ENCODE measurements around the gene SYNE2.

The SYNE2 gene

GRCh38 chr14:63895510-63895909, 42.7 kb downstream of the SYNE2 start:
- Histone ChIP-seq H3K27ac (no peak overlapping the region), H3K4me3 (ENCODE audit: low read depth, low read length) (no peak overlapping the region), H3K36me3 (replicated peaks) (no peaks in the 10 kb centered on the region), H3K27me3 (replicated peaks) (no peaks in the 10 kb centered on the region)
- no peak for DNase-seq
- no peak for TF ChIP-seq CTCF (IDR thresholded peaks at IDR 0.05; ENCODE audit: low read depth, low read length, missing control alignments)
- in situ Hi-C loops (cut with HindIII; ENCODE audit: low pct_ligation_motif_present, low sequenced_read_pairs) = no loop called here

- TF ChIP-seq CTCF (IDR thresholded peaks at IDR 0.05; ENCODE audit: low read depth, low read length, missing control alignments) = no peak
- Histone ChIP-seq H3K27me3 (replicated peaks) (no peaks in the 10 kb centered on the region), H3K4me3 (ENCODE audit: low read depth, low read length) (no peak overlapping the region), H3K36me3 (replicated peaks) (no peaks in the 10 kb centered on the region), H3K27ac (peak overlapping the region; percentile 61)
- peak; percentile 84 for DNase-seq
- in situ Hi-C loops (cut with HindIII; ENCODE audit: low pct_ligation_motif_present, low sequenced_read_pairs) = no loop called here
Measured at GRCh38 chr14:63896278-63896720, 43.5 kb downstream of the SYNE2 start.

GRCh38 chr14:63897721-63898163, 44.9 kb downstream of the SYNE2 start:
- no peak for DNase-seq
- Histone ChIP-seq H3K4me3 (ENCODE audit: low read depth, low read length) (no peak overlapping the region), H3K27me3 (replicated peaks) (no peaks in the 10 kb centered on the region), H3K36me3 (replicated peaks) (no peaks in the 10 kb centered on the region), H3K27ac (peak overlapping the region; percentile 73)
- TF ChIP-seq CTCF (IDR thresholded peaks at IDR 0.05; ENCODE audit: low read depth, low read length, missing control alignments) = no peak
- in situ Hi-C loops (cut with HindIII; ENCODE audit: low pct_ligation_motif_present, low sequenced_read_pairs) = no loop called here

GRCh38 chr14:63899953-63900352, 47.1 kb downstream of the SYNE2 start:
- DNase-seq = no peak
- no peak overlapping the region for H3K4me3 ChIP-seq (ENCODE audit: low read depth, low read length)
- no peak overlapping the region for H3K27ac ChIP-seq
- no peak for TF ChIP-seq CTCF (IDR thresholded peaks at IDR 0.05; ENCODE audit: low read depth, low read length, missing control alignments)
- H3K27me3 ChIP-seq (replicated peaks) = no peaks in the 10 kb centered on the region
- in situ Hi-C loops (cut with HindIII; ENCODE audit: low pct_ligation_motif_present, low sequenced_read_pairs) = no loop called here
- no peaks in the 10 kb centered on the region for H3K36me3 ChIP-seq (replicated peaks)

- H3K27ac ChIP-seq = no peak overlapping the region
- H3K36me3 ChIP-seq (replicated peaks) = no peaks in the 10 kb centered on the region
- no peak overlapping the region for H3K4me3 ChIP-seq (ENCODE audit: low read depth, low read length)
- in situ Hi-C loops (cut with HindIII; ENCODE audit: low pct_ligation_motif_present, low sequenced_read_pairs) = no loop called here
- no peak for TF ChIP-seq CTCF (IDR thresholded peaks at IDR 0.05; ENCODE audit: low read depth, low read length, missing control alignments)
- H3K27me3 ChIP-seq (replicated peaks) = no peaks in the 10 kb centered on the region
- DNase-seq = no peak
Measured at GRCh38 chr14:63901434-63902085, 48.8 kb downstream of the SYNE2 start.
